Keratinocyte (primary cell): ENCODE data around the gene DLX1. TPM values are rescaled to one million over a fixed set of nuclear protein-coding genes. Genes with fewer than 3 reads are reported as not detected.

ENCODE experiments used
- DNase-seq: peaks from one replicate; pipeline ENCODE4 v3.0.0-alpha.2; 2011; ENCODE audit warnings: low read depth, missing footprints, low spot score
- FAIRE-seq: peaks from 2 replicates; lab custom pipeline; 2011; peaks lifted over from hg19 to GRCh38; lab: Jason Lieb, UNC
- H2AFZ ChIP-seq: 2 replicates; pipeline ENCODE4 v1.6.0; 2012; ENCODE audit warnings: low read length, control low read depth, inconsistent platforms; ENCODE audit not compliant: control insufficient read depth
- H3K27ac ChIP-seq: 2 replicates; pipeline ENCODE4 v1.5.1; 2011; ENCODE audit warnings: low read length; ENCODE audit not compliant: control insufficient read depth, insufficient read depth
- H3K27me3 ChIP-seq: 3 replicates; pipeline ENCODE4 v1.6.0; 2011; ENCODE audit warnings: low read length; ENCODE audit not compliant: control insufficient read depth, insufficient read depth; ENCODE audit errors: extremely low read depth
- H3K36me3 ChIP-seq, 2 experiments: 2 replicates in 1 of 2; 3 replicates in 1 of 2; pipeline ENCODE4 v1.5.1; 2011; ENCODE audit warnings: low read length in 2 of 2, mild to moderate bottlenecking in 1 of 2; ENCODE audit not compliant: control insufficient read depth in 2 of 2, insufficient read depth in 2 of 2; ENCODE audit errors: extremely low read depth in 1 of 2
- H3K4me1 ChIP-seq: 3 replicates; pipeline ENCODE4 v1.5.1; 2011; ENCODE audit warnings: low read length; ENCODE audit not compliant: control insufficient read depth, insufficient read depth; ENCODE audit errors: extremely low read depth
- H3K4me2 ChIP-seq: 3 replicates; pipeline ENCODE4 v1.6.0; 2011; ENCODE audit warnings: low read depth, low read length; ENCODE audit not compliant: control insufficient read depth, insufficient read depth; ENCODE audit errors: extremely low read depth
- H3K4me3 ChIP-seq, 3 experiments: fragments of 200-600 bp in 1 of 3; sonication (generic) in 1 of 3; 2 replicates in 2 of 3; 3 replicates in 1 of 3; pipeline ENCODE4 v1.5.1; 2011 to 2016; ENCODE audit warnings: low read length in 3 of 3, mild to moderate bottlenecking in 3 of 3, control low read depth in 2 of 3, inconsistent platforms in 1 of 3, low read depth in 1 of 3, mixed read lengths in 1 of 3, mixed run types in 1 of 3, moderate library complexity in 1 of 3; ENCODE audit not compliant: control insufficient read depth in 2 of 3, insufficient read depth in 2 of 3; ENCODE audit errors: extremely low read depth in 1 of 3
- H3K79me2 ChIP-seq: 2 replicates; pipeline ENCODE4 v1.6.0; 2012; ENCODE audit warnings: low read length; ENCODE audit not compliant: control insufficient read depth, insufficient read depth
- H3K9ac ChIP-seq: 3 replicates; pipeline ENCODE4 v1.6.0; 2011; ENCODE audit warnings: low read length; ENCODE audit not compliant: control insufficient read depth, insufficient read depth; ENCODE audit errors: extremely low read depth
- H3K9me1 ChIP-seq: 3 replicates; pipeline ENCODE4 v1.6.0; 2011; ENCODE audit warnings: low read length; ENCODE audit not compliant: control insufficient read depth, insufficient read depth; ENCODE audit errors: extremely low read depth
- H3K9me3 ChIP-seq: 2 replicates; pipeline ENCODE4 v1.5.1; 2012; ENCODE audit warnings: low read depth, low read length; ENCODE audit not compliant: control insufficient read depth
- H4K20me1 ChIP-seq: 3 replicates; pipeline ENCODE4 v1.6.0; 2011; ENCODE audit warnings: low read length; ENCODE audit not compliant: control insufficient read depth, insufficient read depth; ENCODE audit errors: extremely low read depth
- CTCF ChIP-seq, 3 experiments: IDR thresholded peaks in 1 of 3; conservative IDR thresholded peaks in 1 of 3; optimal IDR thresholded peaks in 1 of 3; 2 replicates in 2 of 3; 3 replicates in 1 of 3; pipeline versions ENCODE3 to v1.5.1; 2011; ENCODE audit warnings: low read length in 3 of 3, mild to moderate bottlenecking in 3 of 3, moderate library complexity in 2 of 3, control low read depth in 1 of 3, inconsistent platforms in 1 of 3; ENCODE audit not compliant: insufficient read depth in 2 of 3; ENCODE audit errors: extremely low read depth in 1 of 3
- EZH2 ChIP-seq: IDR thresholded peaks from one replicate; pipeline ENCODE4 v1.6.1; 2012; ENCODE audit warnings: inconsistent platforms, mild to moderate bottlenecking, low read length, moderate library complexity
- dilution Hi-C: fragments of 300-500 bp; cut with MboI; formaldehyde crosslinking; loops from one replicate; pipeline ENCODE4 v1.7.0; 2020; ENCODE audit warnings: low sequenced_read_pairs; ENCODE audit not compliant: extremely low pct_ligation_motif_present
- polyA plus RNA-seq, 5 experiments: library from polyadenylated mRNA; depleted of rRNA in 3 of 5; stranded (reverse) in 3 of 5; stranded (forward) in 1 of 5; unstranded in 1 of 5; fragments of >200 nt; gene quantifications; 1 replicate in 1 of 5; 2 replicates in 3 of 5; 3 replicates in 1 of 5; pipeline versions ENCODE4 v1.2.1 to v1.2.3, GENCODE V29; 2011 to 2012; ENCODE audit warnings: missing spikeins in 2 of 5, low read depth in 1 of 5, low replicate concordance in 1 of 5

The DLX1 gene
- polyA plus RNA-seq, 1 donor (not counting 4 experiments of a cell fraction or from before 2014, with no cell fraction given), result 0.88 TPM

DNA sequence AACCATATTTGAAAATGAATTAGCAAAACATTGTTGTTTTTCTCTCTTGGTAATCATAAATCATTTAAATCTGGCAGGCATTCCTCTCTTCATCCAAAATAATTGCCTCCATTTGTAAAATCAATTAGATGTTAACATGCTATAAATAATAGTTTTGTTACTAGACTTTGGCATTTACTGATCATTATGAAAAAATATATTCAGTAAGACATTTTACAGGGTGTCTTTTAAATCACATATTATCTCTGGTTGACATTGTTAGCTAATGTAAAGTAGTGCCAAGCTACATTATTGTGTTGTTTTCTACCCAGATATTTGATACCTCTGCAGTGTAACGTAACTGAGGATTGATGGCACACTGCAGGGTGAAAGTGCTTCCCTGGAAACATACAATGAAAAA is 31.8 kb upstream of the DLX1 start:
- no peak overlapping the region for H2AFZ ChIP-seq
- H3K4me3 ChIP-seq, result no peak overlapping the region
- no peaks in the 10 kb centered on the region for H3K9me3 ChIP-seq
- no peaks in the 10 kb centered on the region for H4K20me1 ChIP-seq
- H3K9me1 ChIP-seq, result no peaks in the 10 kb centered on the region
- DNase-seq, result no peak
- no peak overlapping the region for H3K9ac ChIP-seq
- no peaks in the 10 kb centered on the region for H3K27me3 ChIP-seq
- H3K36me3 ChIP-seq, result no peaks in the 10 kb centered on the region
- no peak for TF ChIP-seq EZH2
- no peak for FAIRE-seq
- dilution Hi-C loops, result no loop called here
- H3K27ac ChIP-seq, result no peak overlapping the region
- no peaks in the 10 kb centered on the region for H3K79me2 ChIP-seq
- no peak overlapping the region for H3K4me2 ChIP-seq
- no peaks in the 10 kb centered on the region for H3K4me1 ChIP-seq

DNA sequence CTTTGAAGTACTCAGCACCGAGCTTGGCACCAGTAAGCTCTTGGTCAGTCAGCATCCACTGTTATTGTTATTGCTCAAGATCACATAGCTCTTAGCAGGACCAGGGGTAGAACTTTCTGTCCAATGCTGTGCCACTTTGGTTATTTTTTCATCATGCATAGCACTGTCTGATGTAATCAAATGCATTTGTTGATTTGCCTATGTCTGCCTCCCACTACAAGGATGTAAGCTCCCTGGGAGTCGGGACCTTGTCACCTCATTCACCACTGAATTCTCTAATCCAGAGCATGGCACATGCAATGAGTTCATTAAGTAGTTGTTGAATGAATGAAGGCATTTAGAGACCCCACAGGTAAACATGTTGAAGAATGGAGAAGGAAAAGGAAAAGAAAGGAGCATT is 29.0 kb upstream of the DLX1 start:
- no peaks in the 10 kb centered on the region for H4K20me1 ChIP-seq
- no peak overlapping the region for H3K4me2 ChIP-seq
- dilution Hi-C loops, result no loop called here
- H2AFZ ChIP-seq, result no peak overlapping the region
- FAIRE-seq, result no peak
- H3K27me3 ChIP-seq, result no peaks in the 10 kb centered on the region
- no peaks in the 10 kb centered on the region for H3K4me1 ChIP-seq
- H3K9ac ChIP-seq, result no peak overlapping the region
- no peak for TF ChIP-seq CTCF (optimal IDR thresholded peaks at IDR 0.05 in 1 of 3, IDR thresholded peaks at IDR 0.05 in 1 of 3, conservative IDR thresholded peaks at IDR 0.05 in 1 of 3; ENCODE audit: extremely low read depth in 1 of 3, insufficient read depth in 2 of 3, low read length in 3 of 3)
- TF ChIP-seq EZH2, result no peak
- no peak for DNase-seq
- no peak overlapping the region for H3K4me3 ChIP-seq
- no peaks in the 10 kb centered on the region for H3K9me3 ChIP-seq
- no peak overlapping the region for H3K27ac ChIP-seq
- H3K36me3 ChIP-seq, result no peaks in the 10 kb centered on the region
- no peaks in the 10 kb centered on the region for H3K9me1 ChIP-seq
- H3K79me2 ChIP-seq, result no peaks in the 10 kb centered on the region

GRCh38 chr2:172058660-172059059 is 26.6 kb upstream of the DLX1 start:
- no peaks in the 10 kb centered on the region for H3K36me3 ChIP-seq

More at GRCh38 chr2:172058660-172059059, 26.6 kb upstream of the DLX1 start:
- no peak overlapping the region for H3K9ac ChIP-seq
- no peaks in the 10 kb centered on the region for H3K4me1 ChIP-seq
- H4K20me1 ChIP-seq, result no peaks in the 10 kb centered on the region
- no peak overlapping the region for H3K4me2 ChIP-seq
- no peaks in the 10 kb centered on the region for H3K9me3 ChIP-seq
- TF ChIP-seq CTCF (optimal IDR thresholded peaks at IDR 0.05 in 1 of 3, IDR thresholded peaks at IDR 0.05 in 1 of 3, conservative IDR thresholded peaks at IDR 0.05 in 1 of 3; ENCODE audit: extremely low read depth in 1 of 3, insufficient read depth in 2 of 3, low read length in 3 of 3), result no peak
- TF ChIP-seq EZH2, result no peak
- no peaks in the 10 kb centered on the region for H3K27me3 ChIP-seq
- no peaks in the 10 kb centered on the region for H3K79me2 ChIP-seq
- H3K4me3 ChIP-seq, result no peak overlapping the region
- no peak for FAIRE-seq
- no peak for DNase-seq
- no peak overlapping the region for H3K27ac ChIP-seq
- dilution Hi-C loops, result no loop called here
- H3K9me1 ChIP-seq, result no peaks in the 10 kb centered on the region
- no peak overlapping the region for H2AFZ ChIP-seq
